ENCODE data around the gene OAS3. TPM values are rescaled to one million over a fixed set of nuclear protein-coding genes. Genes with fewer than 3 reads are reported as not detected.

The OAS3 gene
- total and polyA plus RNA-seq, 8 donors: 1.7 to 8.8 (median 3.6) TPM

DNA sequence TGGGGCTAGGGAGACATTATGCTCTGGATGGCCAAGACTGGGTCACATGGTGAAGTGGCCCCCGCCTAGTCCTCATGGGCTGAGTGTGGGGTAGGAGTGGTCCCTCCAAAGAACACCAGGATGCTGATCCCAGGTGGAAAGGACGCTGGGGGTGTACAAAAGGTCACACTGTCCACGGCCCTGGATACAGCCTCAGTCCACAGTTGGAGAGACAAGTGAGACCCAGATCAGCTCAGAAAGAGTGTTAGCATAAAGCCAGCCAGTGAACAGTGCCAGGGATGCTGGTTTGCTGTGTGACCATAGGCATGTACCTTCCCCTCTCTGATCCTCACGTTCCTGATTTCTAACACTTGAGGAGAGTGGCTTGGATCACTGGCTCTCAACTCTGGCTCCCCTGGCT, 26.6 kb downstream of the OAS3 start:
- no peaks in the 10 kb centered on the region for H3K9me3 ChIP-seq
- H3K27me3 ChIP-seq: no peaks in the 10 kb centered on the region
- DNase-seq: no peak
- no peak for ATAC-seq
- intact Hi-C loops (cut with DNase I): no loop called here
- peaks cover 0 to 7% (median 0%) of the 10 kb centered on the region in 3 donors for H3K36me3 ChIP-seq
- no peaks in the 10 kb centered on the region for H3K4me1 ChIP-seq
- no peak overlapping the region for H3K27ac ChIP-seq
- no peak overlapping the region for H3K4me3 ChIP-seq
- no peak for FAIRE-seq
- TF ChIP-seq, protein P1, sequence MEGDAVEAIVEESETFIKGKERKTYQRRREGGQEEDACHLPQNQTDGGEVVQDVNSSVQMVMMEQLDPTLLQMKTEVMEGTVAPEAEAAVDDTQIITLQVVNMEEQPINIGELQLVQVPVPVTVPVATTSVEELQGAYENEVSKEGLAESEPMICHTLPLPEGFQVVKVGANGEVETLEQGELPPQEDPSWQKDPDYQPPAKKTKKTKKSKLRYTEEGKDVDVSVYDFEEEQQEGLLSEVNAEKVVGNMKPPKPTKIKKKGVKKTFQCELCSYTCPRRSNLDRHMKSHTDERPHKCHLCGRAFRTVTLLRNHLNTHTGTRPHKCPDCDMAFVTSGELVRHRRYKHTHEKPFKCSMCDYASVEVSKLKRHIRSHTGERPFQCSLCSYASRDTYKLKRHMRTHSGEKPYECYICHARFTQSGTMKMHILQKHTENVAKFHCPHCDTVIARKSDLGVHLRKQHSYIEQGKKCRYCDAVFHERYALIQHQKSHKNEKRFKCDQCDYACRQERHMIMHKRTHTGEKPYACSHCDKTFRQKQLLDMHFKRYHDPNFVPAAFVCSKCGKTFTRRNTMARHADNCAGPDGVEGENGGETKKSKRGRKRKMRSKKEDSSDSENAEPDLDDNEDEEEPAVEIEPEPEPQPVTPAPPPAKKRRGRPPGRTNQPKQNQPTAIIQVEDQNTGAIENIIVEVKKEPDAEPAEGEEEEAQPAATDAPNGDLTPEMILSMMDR (IDR thresholded peaks at IDR 0.05): no peak
- WGBS, 2 donors: 90 to 92% methylated on average over 4 of the region's 4 CpGs

DNA sequence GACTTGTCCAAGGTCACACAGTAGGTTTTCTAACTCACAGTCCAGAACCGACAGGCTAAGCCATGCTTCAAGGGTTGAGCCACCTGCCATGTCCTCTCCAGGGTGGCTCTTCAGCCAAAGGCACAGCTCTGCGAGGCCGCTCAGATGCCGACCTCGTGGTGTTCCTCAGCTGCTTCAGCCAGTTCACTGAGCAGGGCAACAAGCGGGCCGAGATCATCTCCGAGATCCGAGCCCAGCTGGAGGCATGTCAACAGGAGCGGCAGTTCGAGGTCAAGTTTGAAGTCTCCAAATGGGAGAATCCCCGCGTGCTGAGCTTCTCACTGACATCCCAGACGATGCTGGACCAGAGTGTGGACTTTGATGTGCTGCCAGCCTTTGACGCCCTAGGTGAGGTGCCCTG, 27.4 kb downstream of the OAS3 start:
- Histone ChIP-seq H3K4me3 (no peak overlapping the region), H3K36me3 (peaks cover 0 to 7% (median 0%) of the 10 kb centered on the region in 3 donors), H3K27me3 (no peaks in the 10 kb centered on the region), H3K4me1 (no peaks in the 10 kb centered on the region), H3K9me3 (no peaks in the 10 kb centered on the region), H3K27ac (no peak overlapping the region)
- WGBS, 2 donors: 92 to 94% methylated on average over 15 of the region's 15 CpGs
- DNase-seq (no peak), FAIRE-seq (no peak), ATAC-seq (no peak)
- TF ChIP-seq, protein P1 (IDR thresholded peaks at IDR 0.05): no peak
- intact Hi-C loops (cut with DNase I): no loop called here

DNA sequence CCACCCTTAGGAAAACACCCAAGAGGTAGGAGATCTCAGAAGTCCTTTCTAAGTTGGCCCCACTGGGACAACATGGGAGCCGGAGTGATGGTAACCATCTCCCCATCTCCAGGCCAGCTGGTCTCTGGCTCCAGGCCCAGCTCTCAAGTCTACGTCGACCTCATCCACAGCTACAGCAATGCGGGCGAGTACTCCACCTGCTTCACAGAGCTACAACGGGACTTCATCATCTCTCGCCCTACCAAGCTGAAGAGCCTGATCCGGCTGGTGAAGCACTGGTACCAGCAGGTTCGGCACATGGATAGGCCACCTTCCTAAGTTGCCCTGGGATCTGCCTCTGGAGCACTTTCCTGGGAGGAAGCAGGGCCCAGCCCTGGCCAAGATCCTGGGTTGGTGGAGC, 29.0 kb downstream of the OAS3 start:
- Histone ChIP-seq H3K27ac (no peak overlapping the region), H3K9me3 (no peaks in the 10 kb centered on the region), H3K27me3 (no peaks in the 10 kb centered on the region), H3K36me3 (peaks cover 0 to 4% (median 0%) of the 10 kb centered on the region in 3 donors), H3K4me1 (no peaks in the 10 kb centered on the region), H3K4me3 (no peak overlapping the region)
- TF ChIP-seq, protein P1 (IDR thresholded peaks at IDR 0.05): no peak
- no peak for DNase-seq
- no peak for FAIRE-seq
- intact Hi-C loops (cut with DNase I): no loop called here
- 95% methylated on average over 9 of the region's 9 CpGs for WGBS, 2 donors
- no peak for ATAC-seq

DNA sequence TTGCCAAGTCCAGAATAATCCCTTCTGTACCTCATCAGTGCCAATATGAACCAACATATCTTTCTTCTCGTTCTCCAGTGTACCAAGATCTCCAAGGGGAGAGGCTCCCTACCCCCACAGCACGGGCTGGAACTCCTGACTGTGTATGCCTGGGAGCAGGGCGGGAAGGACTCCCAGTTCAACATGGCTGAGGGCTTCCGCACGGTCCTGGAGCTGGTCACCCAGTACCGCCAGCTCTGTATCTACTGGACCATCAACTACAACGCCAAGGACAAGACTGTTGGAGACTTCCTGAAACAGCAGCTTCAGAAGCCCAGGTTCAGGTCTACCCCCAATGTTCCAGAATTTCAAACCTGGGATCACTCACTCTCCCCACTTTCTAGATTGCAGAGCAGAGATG, 29.6 kb downstream of the OAS3 start:
- Histone ChIP-seq H3K4me3 (no peak overlapping the region), H3K9me3 (no peaks in the 10 kb centered on the region), H3K4me1 (no peaks in the 10 kb centered on the region), H3K27ac (no peak overlapping the region), H3K36me3 (no peaks in the 10 kb centered on the region), H3K27me3 (no peaks in the 10 kb centered on the region)
- no peak for ATAC-seq
- intact Hi-C loops (cut with DNase I): no loop called here
- no peak for FAIRE-seq
- TF ChIP-seq, protein P1 (IDR thresholded peaks at IDR 0.05): no peak
- 91 to 95% methylated on average over 7 of the region's 7 CpGs for WGBS, 2 donors
- no peak for DNase-seq

DNA sequence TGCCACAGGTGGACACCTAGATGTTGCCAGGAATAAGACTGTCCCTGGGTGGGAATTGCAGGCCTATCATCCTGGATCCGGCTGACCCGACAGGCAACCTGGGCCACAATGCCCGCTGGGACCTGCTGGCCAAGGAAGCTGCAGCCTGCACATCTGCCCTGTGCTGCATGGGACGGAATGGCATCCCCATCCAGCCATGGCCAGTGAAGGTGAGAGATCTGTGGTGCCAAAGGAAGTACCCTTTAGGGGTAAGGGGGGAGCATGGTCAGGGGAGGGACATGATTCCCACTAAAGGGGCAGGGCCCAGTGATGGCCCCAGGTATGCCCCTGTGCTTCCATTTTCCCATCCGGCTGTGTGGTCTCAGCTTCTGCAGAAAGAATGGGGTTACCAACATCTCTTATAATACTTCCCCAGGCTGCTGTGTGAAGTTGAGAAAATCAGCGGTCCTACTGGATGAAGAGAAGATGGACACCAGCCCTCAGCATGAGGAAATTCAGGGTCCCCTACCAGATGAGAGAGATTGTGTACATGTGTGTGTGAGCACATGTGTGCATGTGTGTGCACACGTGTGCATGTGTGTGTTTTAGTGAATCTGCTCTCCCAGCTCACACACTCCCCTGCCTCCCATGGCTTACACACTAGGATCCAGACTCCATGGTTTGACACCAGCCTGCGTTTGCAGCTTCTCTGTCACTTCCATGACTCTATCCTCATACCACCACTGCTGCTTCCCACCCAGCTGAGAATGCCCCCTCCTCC, 31.5 kb downstream of the OAS3 start:
- no peak overlapping the region for H3K4me3 ChIP-seq
- H3K4me1 ChIP-seq: no peaks in the 10 kb centered on the region
- H3K36me3 ChIP-seq: no peaks in the 10 kb centered on the region
- ATAC-seq (no peak), FAIRE-seq (no peak), DNase-seq (no peak)
- TF ChIP-seq, protein P1 (IDR thresholded peaks at IDR 0.05): no peak
- H3K9me3 ChIP-seq: no peaks in the 10 kb centered on the region
- intact Hi-C loops (cut with DNase I): no loop called here
- 92 to 94% methylated on average over 8 of the region's 8 CpGs for WGBS, 2 donors
- H3K27me3 ChIP-seq: no peaks in the 10 kb centered on the region
- H3K27ac ChIP-seq: no peak overlapping the region
